Liver (tissue), 3 donors: ENCODE measurements around the gene TMEM19.

Source experiments
- CTCF ChIP-seq: fragments of 150-350 bp; IDR thresholded peaks from 2 replicates; pipeline ENCODE4 v1.5.1; 2017; ENCODE audit warnings: improper control_type of control experiment, low read depth, low read length; ENCODE audit not compliant: missing input control
- EGR1 ChIP-seq, 2 donors: IDR thresholded peaks; 2 replicates each; pipeline ENCODE4 v1.6.1; 2016 to 2018; ENCODE audit warnings: antibody characterized with exemption in 2 of 2, low read depth in 2 of 2
- FOXA2 ChIP-seq: IDR thresholded peaks from 2 replicates; pipeline ENCODE4 v1.6.1; 2016; ENCODE audit warnings: antibody characterized with exemption
- RAD21 ChIP-seq, 2 donors: IDR thresholded peaks; 2 replicates each; pipeline ENCODE4 v1.6.1; 2016; ENCODE audit warnings: antibody characterized with exemption in 2 of 2, mild to moderate bottlenecking in 2 of 2
- YY1 ChIP-seq: IDR thresholded peaks from 2 replicates; pipeline ENCODE4 v1.6.1; 2016; ENCODE audit warnings: antibody characterized with exemption, mild to moderate bottlenecking
- donor health status: healthy.
- donor health status: healthy.

DNA sequence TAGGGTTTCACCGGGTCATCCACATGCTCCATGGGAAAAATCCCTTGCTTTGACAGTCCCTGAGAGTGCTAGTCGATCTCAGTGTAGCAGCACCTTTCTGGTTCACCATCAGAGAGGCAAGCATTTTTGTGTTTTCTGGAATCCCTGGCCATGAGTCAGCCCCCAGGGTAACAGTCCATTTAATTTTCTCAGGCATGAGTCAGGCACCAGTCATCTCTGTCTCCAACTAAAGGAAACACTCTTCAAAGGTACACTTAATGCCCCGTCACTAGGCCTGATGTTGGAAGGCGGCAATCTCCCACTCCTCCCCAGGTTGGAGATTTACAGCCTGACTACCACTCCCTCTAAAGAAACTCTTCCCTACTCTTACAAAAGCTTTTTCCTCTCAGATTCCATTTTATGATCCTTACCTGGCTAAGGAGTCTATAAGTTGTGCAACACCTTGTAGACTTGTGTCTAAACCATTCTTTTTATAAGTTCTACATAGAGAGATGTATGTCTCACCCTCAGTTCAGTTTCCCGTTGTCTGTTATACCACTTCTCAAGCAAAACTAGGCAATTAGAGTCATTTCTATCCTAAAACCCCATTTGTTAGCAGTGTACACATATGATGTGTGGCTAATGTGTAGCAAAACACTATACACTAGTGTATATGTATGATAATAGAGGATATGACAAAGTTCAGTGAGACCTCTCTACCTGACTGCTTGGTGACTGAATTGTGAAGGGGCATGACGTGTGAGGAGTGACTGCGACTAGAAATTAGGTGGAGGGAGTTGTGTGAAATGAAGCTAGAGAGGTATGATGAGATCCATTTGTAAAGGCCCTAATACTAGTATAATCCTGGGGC is 24.6 kb downstream of the TMEM19 start:
- TF ChIP-seq CTCF (no peak), EGR1 (IDR thresholded peaks at IDR 0.05; ENCODE audit: low read depth in 2 of 2) (no peak), YY1 (no peak), FOXA2 (no peak), RAD21 (IDR thresholded peaks at IDR 0.05) (no peak)
